Measurements from ENCODE around the gene IL1RL2. TPM values are rescaled to one million over a fixed set of nuclear protein-coding genes. Genes with fewer than 3 reads are reported as not detected.

The IL1RL2 gene
- total RNA-seq, 1 experiment from 2014 or later: not detected

GRCh38 chr2:102147935-102148334, 38.9 kb upstream of the IL1RL2 start (continued):
- no peak for TF ChIP-seq ZNF532 (CRISPR knock-in tag; IDR thresholded peaks at IDR 0.05; ENCODE audit: borderline replicate concordance)
- TF ChIP-seq, protein P1, sequence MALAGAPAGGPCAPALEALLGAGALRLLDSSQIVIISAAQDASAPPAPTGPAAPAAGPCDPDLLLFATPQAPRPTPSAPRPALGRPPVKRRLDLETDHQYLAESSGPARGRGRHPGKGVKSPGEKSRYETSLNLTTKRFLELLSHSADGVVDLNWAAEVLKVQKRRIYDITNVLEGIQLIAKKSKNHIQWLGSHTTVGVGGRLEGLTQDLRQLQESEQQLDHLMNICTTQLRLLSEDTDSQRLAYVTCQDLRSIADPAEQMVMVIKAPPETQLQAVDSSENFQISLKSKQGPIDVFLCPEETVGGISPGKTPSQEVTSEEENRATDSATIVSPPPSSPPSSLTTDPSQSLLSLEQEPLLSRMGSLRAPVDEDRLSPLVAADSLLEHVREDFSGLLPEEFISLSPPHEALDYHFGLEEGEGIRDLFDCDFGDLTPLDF (CRISPR knock-in tag; IDR thresholded peaks at IDR 0.05): no peak
- TF ChIP-seq NFE2L1 (CRISPR knock-in tag; IDR thresholded peaks at IDR 0.05): no peak

DNA sequence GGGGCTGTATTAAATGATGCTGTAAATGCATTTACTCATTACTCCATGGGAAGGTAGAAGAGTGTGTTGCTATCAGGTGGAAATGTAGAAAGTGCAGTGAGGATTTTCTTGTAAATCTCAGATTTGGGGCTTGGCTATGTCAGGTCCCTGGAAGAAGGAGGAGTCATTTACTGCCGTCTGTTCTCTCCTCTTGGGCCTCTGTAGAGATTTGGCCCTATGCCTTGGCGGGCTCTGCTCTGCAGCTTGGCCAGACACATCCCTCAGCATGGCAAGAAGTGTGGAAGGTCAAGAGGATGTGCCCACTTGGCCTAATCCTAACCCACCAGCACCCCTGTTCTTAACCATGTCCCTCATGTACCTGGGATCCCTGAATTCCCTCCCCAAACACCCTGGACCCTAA, 37.6 kb upstream of the IL1RL2 start:
- Mint-ChIP-seq H3K9me3 (peaks cover 35% of the 10 kb centered on the region), H3K27ac (no peak overlapping the region), H3K4me1 (no peaks in the 10 kb centered on the region), H3K4me3 (no peak overlapping the region), H3K36me3 (peaks cover 12% of the 10 kb centered on the region; the same call in 1 of the 2 replicates), H3K27me3 (ENCODE audit: low read depth) (peaks cover under 1% of the 10 kb centered on the region; the same call in 1 of the 2 replicates)
- no peak for TF ChIP-seq ZNF423 (CRISPR knock-in tag; IDR thresholded peaks at IDR 0.05)
- TF ChIP-seq SMAD4 (CRISPR knock-in tag; IDR thresholded peaks at IDR 0.05): no peak
- no peak for TF ChIP-seq ERG (CRISPR knock-in tag; IDR thresholded peaks at IDR 0.05)
- TF ChIP-seq RORB (CRISPR knock-in tag; IDR thresholded peaks at IDR 0.05): no peak
- TF ChIP-seq, protein P2, sequence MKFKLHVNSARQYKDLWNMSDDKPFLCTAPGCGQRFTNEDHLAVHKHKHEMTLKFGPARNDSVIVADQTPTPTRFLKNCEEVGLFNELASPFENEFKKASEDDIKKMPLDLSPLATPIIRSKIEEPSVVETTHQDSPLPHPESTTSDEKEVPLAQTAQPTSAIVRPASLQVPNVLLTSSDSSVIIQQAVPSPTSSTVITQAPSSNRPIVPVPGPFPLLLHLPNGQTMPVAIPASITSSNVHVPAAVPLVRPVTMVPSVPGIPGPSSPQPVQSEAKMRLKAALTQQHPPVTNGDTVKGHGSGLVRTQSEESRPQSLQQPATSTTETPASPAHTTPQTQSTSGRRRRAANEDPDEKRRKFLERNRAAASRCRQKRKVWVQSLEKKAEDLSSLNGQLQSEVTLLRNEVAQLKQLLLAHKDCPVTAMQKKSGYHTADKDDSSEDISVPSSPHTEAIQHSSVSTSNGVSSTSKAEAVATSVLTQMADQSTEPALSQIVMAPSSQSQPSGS (CRISPR knock-in tag; IDR thresholded peaks at IDR 0.05; ENCODE audit: borderline replicate concordance, low read depth): no peak
- TF ChIP-seq CBFB (CRISPR knock-in tag; IDR thresholded peaks at IDR 0.05; ENCODE audit: low read depth): no peak
- no peak for TF ChIP-seq PRDM15 (CRISPR knock-in tag; IDR thresholded peaks at IDR 0.05)
- TF ChIP-seq ZNF671 (CRISPR knock-in tag; IDR thresholded peaks at IDR 0.05): no peak
- no peak for TF ChIP-seq GABPB1 (CRISPR knock-in tag; IDR thresholded peaks at IDR 0.05)
- TF ChIP-seq ZNF138 (CRISPR knock-in tag; conservative IDR thresholded peaks at IDR 0.05): no peak
- no peak for TF ChIP-seq ZBTB21 (CRISPR knock-in tag; IDR thresholded peaks at IDR 0.05; ENCODE audit: borderline replicate concordance)
- no peak for TF ChIP-seq TEAD1 (CRISPR knock-in tag; IDR thresholded peaks at IDR 0.05)
- no peak for TF ChIP-seq ZNF317 (CRISPR knock-in tag; IDR thresholded peaks at IDR 0.05; ENCODE audit: borderline replicate concordance, low read depth)
- TF ChIP-seq KAT7 (CRISPR knock-in tag; IDR thresholded peaks at IDR 0.05; ENCODE audit: borderline replicate concordance): no peak
- no peak for TF ChIP-seq ATF1 (CRISPR knock-in tag; IDR thresholded peaks at IDR 0.05)
- ChIA-PET CTCF (interaction anchor here (1.0 kb wide), 1 partner anchor 17 kb away, joined by 3 read pairs; no protein-coding TSS in a partner anchor), POLR2A (interaction anchor here (1.3 kb wide), 1 partner anchor 10 kb away, joined by 3 read pairs; no protein-coding TSS in a partner anchor)
- DNase-seq (ENCODE audit: low spot score) (no peak), ATAC-seq (no peak)
